ENCODE measurements around the gene KCTD15. TPM values are rescaled to one million over a fixed set of nuclear protein-coding genes. Genes with fewer than 3 reads are reported as not detected.

Gene KCTD15
- total and polyA plus RNA-seq, 2 donors (not counting 1 experiment from before 2014, with no cell fraction given): 0.54 to 0.81 TPM

- 80% methylated on average over 7 of the region's 7 CpGs for WGBS (ENCODE audit: insufficient coverage)
- ChIA-PET POLR2A (no interaction called here), CTCF (no interaction called here)
- H3K27me3 Mint-ChIP-seq: peaks cover 4% of the 10 kb centered on the region
- H3K79me2 ChIP-seq (ENCODE audit: control insufficient read depth, insufficient read depth, low read length): no peaks in the 10 kb centered on the region
- no peaks in the 10 kb centered on the region for H4K20me1 ChIP-seq (ENCODE audit: control insufficient read depth, insufficient read depth, low read length, poor library complexity, severe bottlenecking)
- H3K27ac ChIP-seq (ENCODE audit: low read length in 2 of 2): no peak overlapping the region
- H3K27ac Mint-ChIP-seq: no peak overlapping the region
- ATAC-seq (ENCODE audit: low read depth) (no peak), DNase-seq (no peak)
- no peaks in the 10 kb centered on the region for H3K36me3 ChIP-seq (replicated peaks in 1 of 2; ENCODE audit: control extremely low read depth in 1 of 2, control insufficient read depth in 1 of 2, extremely low read depth in 1 of 2, insufficient read depth in 2 of 2, low read length in 1 of 2)
- H3K4me3 ChIP-seq (ENCODE audit: control extremely low read depth in 1 of 5, extremely low read depth in 1 of 5, insufficient read depth in 1 of 5, low read depth in 2 of 5, low read length in 4 of 5): no peak overlapping the region
- peaks cover 0 to 3% (median 0%) of the 10 kb centered on the region in 3 donors for H3K9me3 ChIP-seq (ENCODE audit: control extremely low read depth in 1 of 3, control insufficient read depth in 2 of 3, insufficient read depth in 1 of 3, low read length in 2 of 3)
- no peak overlapping the region for H3K9ac ChIP-seq (ENCODE audit: low read length)
- no peaks in the 10 kb centered on the region for H3K9me3 Mint-ChIP-seq (ENCODE audit: insufficient read depth)
- H3K4me2 ChIP-seq (replicated peaks; ENCODE audit: low read depth, low read length, poor library complexity, severe bottlenecking): no peak overlapping the region
- H2AFZ ChIP-seq (ENCODE audit: insufficient read depth, low read depth, low read length, poor library complexity, severe bottlenecking): no peak overlapping the region
- H3K4me3 Mint-ChIP-seq: no peak overlapping the region
- TF ChIP-seq, protein P1, sequence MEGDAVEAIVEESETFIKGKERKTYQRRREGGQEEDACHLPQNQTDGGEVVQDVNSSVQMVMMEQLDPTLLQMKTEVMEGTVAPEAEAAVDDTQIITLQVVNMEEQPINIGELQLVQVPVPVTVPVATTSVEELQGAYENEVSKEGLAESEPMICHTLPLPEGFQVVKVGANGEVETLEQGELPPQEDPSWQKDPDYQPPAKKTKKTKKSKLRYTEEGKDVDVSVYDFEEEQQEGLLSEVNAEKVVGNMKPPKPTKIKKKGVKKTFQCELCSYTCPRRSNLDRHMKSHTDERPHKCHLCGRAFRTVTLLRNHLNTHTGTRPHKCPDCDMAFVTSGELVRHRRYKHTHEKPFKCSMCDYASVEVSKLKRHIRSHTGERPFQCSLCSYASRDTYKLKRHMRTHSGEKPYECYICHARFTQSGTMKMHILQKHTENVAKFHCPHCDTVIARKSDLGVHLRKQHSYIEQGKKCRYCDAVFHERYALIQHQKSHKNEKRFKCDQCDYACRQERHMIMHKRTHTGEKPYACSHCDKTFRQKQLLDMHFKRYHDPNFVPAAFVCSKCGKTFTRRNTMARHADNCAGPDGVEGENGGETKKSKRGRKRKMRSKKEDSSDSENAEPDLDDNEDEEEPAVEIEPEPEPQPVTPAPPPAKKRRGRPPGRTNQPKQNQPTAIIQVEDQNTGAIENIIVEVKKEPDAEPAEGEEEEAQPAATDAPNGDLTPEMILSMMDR (IDR thresholded peaks at IDR 0.05): no peak
- no peak for TF ChIP-seq EZH2 (IDR thresholded peaks at IDR 0.05; ENCODE audit: borderline replicate concordance, insufficient read depth, low read depth, low read length, poor library complexity, severe bottlenecking)
- intact Hi-C loops (cut with micrococcal nuclease): no loop called here
- no peaks in the 10 kb centered on the region for H3K27me3 ChIP-seq (replicated peaks in 1 of 4; ENCODE audit: control extremely low read depth in 1 of 4, control insufficient read depth in 3 of 4, insufficient read depth in 4 of 4, low read length in 3 of 4)
- no peaks in the 10 kb centered on the region for H3K4me1 Mint-ChIP-seq
- no peaks in the 10 kb centered on the region for H3K4me1 ChIP-seq (ENCODE audit: control insufficient read depth in 2 of 2, insufficient read depth in 2 of 2, low read length in 2 of 2)
These were observed 42.3 kb upstream of the KCTD15 start for GRCh38 chr19:33754361-33754760.

GRCh38 chr19:33755099-33756035 is 41.3 kb upstream of the KCTD15 start:
- no peaks in the 10 kb centered on the region for H3K79me2 ChIP-seq (ENCODE audit: control insufficient read depth, insufficient read depth, low read length)
- no peak overlapping the region for H3K27ac ChIP-seq (ENCODE audit: low read length in 2 of 2)
- H3K9me3 ChIP-seq (ENCODE audit: control extremely low read depth in 1 of 3, control insufficient read depth in 2 of 3, insufficient read depth in 1 of 3, low read length in 2 of 3): no peaks in the 10 kb centered on the region
- H3K4me2 ChIP-seq (replicated peaks; ENCODE audit: low read depth, low read length, poor library complexity, severe bottlenecking): no peak overlapping the region
- ChIA-PET CTCF (no interaction called here), POLR2A (no interaction called here)
- Mint-ChIP-seq H3K27me3 (peaks cover 4% of the 10 kb centered on the region), H3K4me1 (no peaks in the 10 kb centered on the region), H3K9me3 (ENCODE audit: insufficient read depth) (no peaks in the 10 kb centered on the region), H3K4me3 (no peak overlapping the region), H3K27ac (no peak overlapping the region)
- H3K36me3 ChIP-seq (replicated peaks in 1 of 2; ENCODE audit: control extremely low read depth in 1 of 2, control insufficient read depth in 1 of 2, extremely low read depth in 1 of 2, insufficient read depth in 2 of 2, low read length in 1 of 2): no peaks in the 10 kb centered on the region
- H3K9ac ChIP-seq (ENCODE audit: low read length): no peak overlapping the region
- TF ChIP-seq, protein P1 (IDR thresholded peaks at IDR 0.05): no peak
- no peak for TF ChIP-seq EZH2 (IDR thresholded peaks at IDR 0.05; ENCODE audit: borderline replicate concordance, insufficient read depth, low read depth, low read length, poor library complexity, severe bottlenecking)
- H4K20me1 ChIP-seq (ENCODE audit: control insufficient read depth, insufficient read depth, low read length, poor library complexity, severe bottlenecking): no peaks in the 10 kb centered on the region
- H3K27me3 ChIP-seq (replicated peaks in 1 of 4; ENCODE audit: control extremely low read depth in 1 of 4, control insufficient read depth in 3 of 4, insufficient read depth in 4 of 4, low read length in 3 of 4): no peaks in the 10 kb centered on the region
- H3K4me3 ChIP-seq (ENCODE audit: control extremely low read depth in 1 of 5, extremely low read depth in 1 of 5, insufficient read depth in 1 of 5, low read depth in 2 of 5, low read length in 4 of 5): no peak overlapping the region
- intact Hi-C loops (cut with micrococcal nuclease): no loop called here
- no peak overlapping the region for H2AFZ ChIP-seq (ENCODE audit: insufficient read depth, low read depth, low read length, poor library complexity, severe bottlenecking)
- no peak for ATAC-seq (ENCODE audit: low read depth)
- no peaks in the 10 kb centered on the region for H3K4me1 ChIP-seq (ENCODE audit: control insufficient read depth in 2 of 2, insufficient read depth in 2 of 2, low read length in 2 of 2)
- WGBS (ENCODE audit: insufficient coverage): 83% methylated on average over 18 of the region's 26 CpGs
- no peak for DNase-seq
